GM21381 (cell line): ENCODE measurements around the gene BRD3OS.

Experiments used
- ATAC-seq: cut with Tn5 transposase; IDR thresholded peaks from one replicate; pipeline ENCODE4 v1.9.1; 2021; ENCODE audit warnings: mild to moderate bottlenecking, moderate library complexity; ENCODE audit not compliant: unreplicated experiment

Gene BRD3OS, protein sequence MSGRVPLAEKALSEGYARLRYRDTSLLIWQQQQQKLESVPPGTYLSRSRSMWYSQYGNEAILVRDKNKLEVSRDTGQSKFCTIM

GRCh38 chr9:134024828-134025605 is at the start of gene BRD3OS:
TSS of gene BRD3OS (plus strand) at chr9:134025481. CDS start at chr9:134026748, 1,267 bp downstream.
- peak; percentile 85 for ATAC-seq

DNA sequence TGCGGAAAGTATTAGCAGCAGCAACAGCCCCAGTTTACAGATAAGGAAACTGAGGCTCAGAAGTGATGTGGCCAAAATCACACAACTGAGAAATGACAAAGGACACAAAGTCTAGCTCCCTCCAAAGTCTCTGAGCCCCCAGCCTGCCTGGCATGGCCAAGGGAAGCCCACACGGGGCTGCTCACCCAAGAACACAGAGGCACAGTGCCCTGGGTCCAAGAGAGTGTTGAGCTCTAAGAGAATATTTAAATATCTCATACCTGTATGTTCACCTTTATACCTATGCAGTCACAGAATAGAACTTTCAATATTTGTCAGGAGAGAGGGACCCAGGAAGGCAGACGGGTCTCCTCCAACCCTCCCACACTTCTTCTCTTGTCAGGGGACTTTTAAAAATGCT is 49.8 kb upstream of the BRD3OS start:
- no peak for ATAC-seq

DNA sequence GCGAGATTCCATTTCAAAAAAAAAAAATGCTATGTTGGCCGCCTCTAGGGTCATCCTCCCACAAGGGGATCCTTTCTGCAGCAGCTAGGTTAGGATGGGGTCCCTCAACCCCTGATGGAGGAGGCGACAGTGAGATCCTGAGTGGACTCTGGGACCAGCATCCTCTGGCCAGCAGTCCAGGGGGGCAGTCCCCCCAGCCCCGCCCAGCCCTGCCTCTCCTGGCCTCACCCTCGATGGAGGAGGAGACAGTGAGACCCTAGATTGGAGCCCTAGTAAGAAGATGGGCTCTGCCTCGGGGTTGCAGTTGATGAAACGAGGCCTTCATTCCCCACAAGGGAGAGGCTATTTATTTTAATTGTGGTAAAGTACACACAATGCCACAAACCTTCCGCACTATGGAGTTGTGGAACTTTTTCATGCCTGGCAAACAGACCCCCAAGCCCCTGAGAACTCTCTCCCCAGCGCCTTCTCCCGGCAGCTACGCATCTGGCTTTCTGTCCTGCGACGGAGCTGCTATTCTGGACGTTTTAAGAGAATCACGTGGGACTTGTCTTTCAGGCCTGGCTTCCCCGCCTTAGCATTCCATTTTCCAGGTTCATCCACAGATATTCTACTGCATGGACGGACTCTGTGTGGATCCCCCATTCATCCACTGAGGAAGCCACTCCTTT is 49.0 kb upstream of the BRD3OS start:
- ATAC-seq: no peak

DNA sequence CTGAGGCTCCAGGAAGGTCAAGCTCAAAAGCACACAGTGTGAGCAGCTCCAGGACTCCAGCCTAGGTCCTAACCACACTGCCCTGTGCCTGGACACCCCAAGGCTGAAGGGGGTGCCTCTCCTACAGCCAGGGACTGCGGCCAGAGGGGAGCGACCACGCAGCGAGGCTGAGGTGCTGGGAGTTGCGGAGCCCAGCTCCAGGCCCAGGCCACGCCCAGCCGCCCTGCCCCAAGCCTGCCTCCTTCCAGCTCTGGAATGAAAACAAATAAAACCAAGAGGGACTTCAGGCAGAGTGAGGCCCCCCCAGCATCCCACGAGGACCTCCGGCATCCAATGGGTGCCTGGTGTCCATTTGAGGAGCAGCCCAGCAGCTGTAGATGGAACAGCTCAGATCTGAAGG is 48.4 kb upstream of the BRD3OS start:
- no peak for ATAC-seq

GRCh38 chr9:133977421-133978201 is 47.7 kb upstream of the BRD3OS start:
- ATAC-seq: no peak

GRCh38 chr9:133978226-133978898 is 46.9 kb upstream of the BRD3OS start:
- no peak for ATAC-seq

DNA sequence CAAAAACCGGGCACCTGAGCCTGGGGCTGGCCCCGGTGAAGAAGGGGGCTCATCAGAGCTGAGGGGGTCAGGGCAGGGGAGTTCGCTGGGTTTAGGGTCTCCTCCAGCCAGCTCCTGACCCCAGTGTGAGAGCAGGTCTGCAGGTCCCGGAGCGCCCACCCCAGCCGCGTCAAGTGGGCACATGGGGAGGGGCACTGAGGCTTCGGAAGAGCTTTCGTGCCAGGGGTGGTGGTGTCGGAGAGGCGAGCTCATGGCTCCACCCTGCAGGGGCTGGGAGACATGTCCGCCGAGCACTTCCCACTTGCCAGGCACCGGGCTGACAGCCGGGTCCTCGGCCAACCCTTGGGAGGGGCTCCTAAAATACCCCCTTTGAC is 46.4 kb upstream of the BRD3OS start:
- ATAC-seq: no peak

DNA sequence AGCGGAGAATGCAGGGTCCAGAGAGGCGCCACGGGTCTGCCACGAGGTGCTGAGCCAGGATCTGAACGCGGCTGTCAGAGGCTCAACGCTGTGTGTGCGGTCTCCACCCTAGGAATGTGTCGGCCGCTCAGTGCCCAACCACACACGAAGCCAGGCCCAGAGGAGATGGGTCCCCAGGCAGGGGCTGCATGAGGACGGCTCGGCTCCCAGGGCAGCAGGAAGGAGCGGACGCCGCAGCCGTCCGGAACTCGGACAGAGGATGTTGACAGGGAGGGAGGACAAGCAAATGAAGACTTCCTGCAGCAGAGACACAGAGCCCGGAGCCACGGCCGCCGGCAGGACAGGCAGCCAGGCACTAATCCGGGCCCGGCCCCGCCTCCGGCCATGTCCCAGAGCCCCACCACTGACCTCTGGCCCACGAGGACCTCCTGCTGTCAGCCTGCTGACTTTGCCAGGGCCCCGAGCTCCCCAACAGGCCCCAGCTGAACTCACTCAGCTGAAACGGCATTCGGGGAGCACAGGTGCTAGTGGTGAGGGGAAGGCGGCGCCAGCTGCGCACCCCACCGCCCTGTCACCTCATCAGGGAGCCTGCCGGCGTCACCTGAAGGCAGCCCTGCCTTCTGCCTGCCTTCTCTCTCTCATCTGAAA is 45.9 kb upstream of the BRD3OS start:
- ATAC-seq: no peak

- no peak for ATAC-seq
These were observed 45.1 kb upstream of the BRD3OS start for GRCh38 chr9:133979921-133980863.

- ATAC-seq: no peak
These were observed 44.3 kb upstream of the BRD3OS start for GRCh38 chr9:133980864-133981588.

GRCh38 chr9:133981589-133981957 is 43.7 kb upstream of the BRD3OS start:
- no peak for ATAC-seq

- ATAC-seq: no peak
These were observed 43.2 kb upstream of the BRD3OS start for GRCh38 chr9:133981958-133982681.

DNA sequence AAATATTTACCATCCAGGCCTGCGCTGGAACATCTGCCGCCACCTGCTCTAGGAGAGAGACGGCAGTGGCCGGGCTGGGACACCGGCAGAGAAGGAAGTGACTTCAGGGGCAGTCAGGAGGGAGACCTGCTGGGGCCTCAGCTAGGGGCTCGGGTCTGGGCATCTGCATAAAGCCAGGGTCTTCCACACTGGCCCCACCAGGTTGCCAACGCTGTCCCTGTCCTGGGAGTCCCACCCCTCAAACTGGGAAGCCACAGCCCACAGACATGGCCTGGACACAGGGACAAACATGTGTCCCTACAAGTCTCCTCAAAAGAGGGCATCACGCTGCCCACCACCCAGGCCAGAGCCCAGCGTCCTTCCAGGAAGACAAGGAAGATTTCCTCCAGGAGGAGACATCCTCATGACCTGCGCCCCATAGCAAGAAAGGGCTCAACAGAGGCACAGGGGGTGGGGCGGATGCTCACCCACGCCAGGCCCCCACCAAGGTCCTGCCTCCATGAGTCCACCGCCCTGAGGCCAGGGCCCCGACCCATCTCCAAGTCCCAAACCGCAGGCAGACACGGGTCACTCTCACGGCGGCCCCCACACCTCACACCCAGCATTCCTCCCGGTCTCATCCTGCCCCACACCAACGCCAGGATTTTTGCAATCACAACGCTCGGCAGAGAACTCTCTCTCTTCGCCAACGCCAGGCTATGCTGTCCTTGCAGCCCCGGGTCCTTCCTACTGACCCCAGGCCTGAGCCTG is 42.1 kb upstream of the BRD3OS start:
- no peak for ATAC-seq

DNA sequence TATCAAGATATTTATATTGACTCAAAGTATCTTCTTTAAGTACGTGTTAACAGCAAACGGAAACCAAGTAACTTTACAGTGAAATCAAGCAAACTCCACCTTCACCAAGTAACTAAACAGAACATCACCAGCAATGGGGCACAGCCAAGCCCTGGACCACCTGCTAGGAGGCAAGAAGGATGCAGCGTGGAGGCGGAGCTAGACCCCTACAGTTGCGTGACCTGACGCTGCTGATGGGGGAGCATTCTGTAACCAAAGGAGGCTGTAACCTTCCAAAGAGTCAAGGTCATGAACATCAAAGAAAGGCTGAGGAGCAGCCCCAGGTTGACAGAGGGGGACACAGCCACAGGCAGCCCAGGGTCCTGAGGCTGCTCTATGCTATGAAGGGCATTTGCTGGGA is 39.2 kb upstream of the BRD3OS start:
- ATAC-seq: no peak

GRCh38 chr9:133986774-133987445 is 38.4 kb upstream of the BRD3OS start:
- ATAC-seq: no peak

GRCh38 chr9:133987446-133987788 is 37.9 kb upstream of the BRD3OS start:
- no peak for ATAC-seq
